ENCODE measurements around the gene SPAG9.

SPAG9 gene

GRCh38 chr17:50927287-50927686 is 193.4 kb downstream of the SPAG9 start:
- no peak overlapping the region for H3K4me3 ChIP-seq (ENCODE audit: low read length)
- H3K9me2 ChIP-seq (replicated peaks; ENCODE audit: control insufficient read depth, low read length) = no peaks in the 10 kb centered on the region
- H3K36me3 ChIP-seq (ENCODE audit: control insufficient read depth, low read length) = no peaks in the 10 kb centered on the region
- peaks cover 12% of the 10 kb centered on the region for H3F3A ChIP-seq (ENCODE audit: control insufficient read depth, insufficient read depth)
- no peaks in the 10 kb centered on the region for H3K27me3 ChIP-seq (ENCODE audit: control insufficient read depth, low read length)
- H3K9me3 ChIP-seq (ENCODE audit: control insufficient read depth, insufficient read depth, low read length) = no peaks in the 10 kb centered on the region
- no peaks in the 10 kb centered on the region for H3K79me2 ChIP-seq (ENCODE audit: control insufficient read depth, low read length)
- no peaks in the 10 kb centered on the region for H4K20me1 ChIP-seq (ENCODE audit: control insufficient read depth, insufficient read depth, low read depth, low read length)
- TF ChIP-seq EZH2phosphoT487 (IDR thresholded peaks at IDR 0.05; ENCODE audit: borderline replicate concordance, low read length) = no peak
- TF ChIP-seq CTCF (IDR thresholded peaks at IDR 0.05; ENCODE audit: low read depth, low read length, poor library complexity, severe bottlenecking) = no peak
- no peak overlapping the region for H3K27ac ChIP-seq (ENCODE audit: low read depth, low read length)
- H3K4me1 ChIP-seq (ENCODE audit: control insufficient read depth, low read length) = peaks cover 32% of the 10 kb centered on the region
- no peak overlapping the region for H3K4me2 ChIP-seq (ENCODE audit: low read length)

GRCh38 chr17:50926523-50926922 is 194.1 kb downstream of the SPAG9 start:
- H4K20me1 ChIP-seq (ENCODE audit: control insufficient read depth, insufficient read depth, low read depth, low read length) = no peaks in the 10 kb centered on the region
- no peaks in the 10 kb centered on the region for H3K36me3 ChIP-seq (ENCODE audit: control insufficient read depth, low read length)
- no peak for TF ChIP-seq CTCF (IDR thresholded peaks at IDR 0.05; ENCODE audit: low read depth, low read length, poor library complexity, severe bottlenecking)
- TF ChIP-seq EZH2phosphoT487 (IDR thresholded peaks at IDR 0.05; ENCODE audit: borderline replicate concordance, low read length) = no peak
- H3K9me3 ChIP-seq (ENCODE audit: control insufficient read depth, insufficient read depth, low read length) = no peaks in the 10 kb centered on the region
- no peaks in the 10 kb centered on the region for H3K79me2 ChIP-seq (ENCODE audit: control insufficient read depth, low read length)
- no peak overlapping the region for H3K4me2 ChIP-seq (ENCODE audit: low read length)
- H3K9me2 ChIP-seq (replicated peaks; ENCODE audit: control insufficient read depth, low read length) = no peaks in the 10 kb centered on the region
- no peak overlapping the region for H3K4me3 ChIP-seq (ENCODE audit: low read length)
- H3F3A ChIP-seq (ENCODE audit: control insufficient read depth, insufficient read depth) = peaks cover 6% of the 10 kb centered on the region; the same call in 1 of the 2 replicates
- peaks cover 27% of the 10 kb centered on the region for H3K4me1 ChIP-seq (ENCODE audit: control insufficient read depth, low read length)
- H3K27ac ChIP-seq (ENCODE audit: low read depth, low read length) = no peak overlapping the region
- no peaks in the 10 kb centered on the region for H3K27me3 ChIP-seq (ENCODE audit: control insufficient read depth, low read length)

- H3K27me3 ChIP-seq (ENCODE audit: control insufficient read depth, low read length) = no peaks in the 10 kb centered on the region
- TF ChIP-seq EZH2phosphoT487 (IDR thresholded peaks at IDR 0.05; ENCODE audit: borderline replicate concordance, low read length) = no peak
- no peak for TF ChIP-seq CTCF (IDR thresholded peaks at IDR 0.05; ENCODE audit: low read depth, low read length, poor library complexity, severe bottlenecking)
- no peaks in the 10 kb centered on the region for H3F3A ChIP-seq (ENCODE audit: control insufficient read depth, insufficient read depth)
- H3K79me2 ChIP-seq (ENCODE audit: control insufficient read depth, low read length) = no peaks in the 10 kb centered on the region
- H3K9me2 ChIP-seq (replicated peaks; ENCODE audit: control insufficient read depth, low read length) = no peaks in the 10 kb centered on the region
- H4K20me1 ChIP-seq (ENCODE audit: control insufficient read depth, insufficient read depth, low read depth, low read length) = no peaks in the 10 kb centered on the region
- H3K4me3 ChIP-seq (ENCODE audit: low read length) = no peak overlapping the region
- no peak overlapping the region for H3K27ac ChIP-seq (ENCODE audit: low read depth, low read length)
- H3K9me3 ChIP-seq (ENCODE audit: control insufficient read depth, insufficient read depth, low read length) = no peaks in the 10 kb centered on the region
- peaks cover 16% of the 10 kb centered on the region for H3K4me1 ChIP-seq (ENCODE audit: control insufficient read depth, low read length)
- no peak overlapping the region for H3K4me2 ChIP-seq (ENCODE audit: low read length)
- no peaks in the 10 kb centered on the region for H3K36me3 ChIP-seq (ENCODE audit: control insufficient read depth, low read length)
These were observed 195.3 kb downstream of the SPAG9 start for GRCh38 chr17:50925296-50925891.
